Activated CD8-positive, alpha-beta T cell treated with anti-CD3 and anti-CD28 coated beads, Interleukin-2, amount 10 ng/mL, durations not matched to agents 7 days and 5 days (primary cell): ENCODE results near the gene FAIM2. TPM values are rescaled to one million over a fixed set of nuclear protein-coding genes. Genes with fewer than 3 reads are reported as not detected.

Experiments used
- ATAC-seq: fragments of 150-1000 bp; cut with Tn5 transposase; one replicate; pipeline ENCODE4 v1.10.0; 2021; ENCODE audit warnings: moderate library complexity
- CTCF ChIA-PET: fragments of 350-600 bp; sonication (Branson Sonifier 250); formaldehyde crosslinking; loops from one replicate; lab custom pipeline; 2021; ENCODE audit warnings: antibody characterized with exemption; lab: Charles Lee
- POLR2A ChIA-PET: fragments of 350-600 bp; sonication (Branson Sonifier 250); formaldehyde crosslinking; loops from one replicate; lab custom pipeline; 2021; ENCODE audit warnings: antibody characterized with exemption; lab: Charles Lee
- DNase-seq: peaks from one replicate; pipeline ENCODE4 v3.0.0-alpha.2; 2020
- H3K27ac Mint-ChIP-seq: one replicate; pipeline ENCODE4 v1.8.0; 2021; ENCODE audit warnings: mild to moderate bottlenecking, mixed read lengths
- H3K27me3 Mint-ChIP-seq: one replicate; pipeline ENCODE4 v1.8.0; 2021; ENCODE audit warnings: low read depth, mixed read lengths
- H3K36me3 Mint-ChIP-seq: one replicate; pipeline ENCODE4 v1.8.0; 2021; ENCODE audit warnings: low read depth, mixed read lengths
- H3K4me1 Mint-ChIP-seq: one replicate; pipeline ENCODE4 v1.8.0; 2021; ENCODE audit warnings: low read depth, mixed read lengths
- H3K4me3 Mint-ChIP-seq: one replicate; pipeline ENCODE4 v1.8.0; 2021; ENCODE audit warnings: mild to moderate bottlenecking, mixed read lengths
- H3K9me3 Mint-ChIP-seq: one replicate; pipeline ENCODE4 v1.8.0; 2022; ENCODE audit warnings: mixed read lengths; ENCODE audit not compliant: insufficient read depth
- total RNA-seq, 2 experiments: library from RNA; stranded (reverse); gene quantifications; one replicate each; pipeline ENCODE4 v1.2.3, GENCODE V29; 2021

Gene FAIM2
- total RNA-seq, 2 experiments from 2014 or later, result 0.23 to 0.55 TPM

DNA sequence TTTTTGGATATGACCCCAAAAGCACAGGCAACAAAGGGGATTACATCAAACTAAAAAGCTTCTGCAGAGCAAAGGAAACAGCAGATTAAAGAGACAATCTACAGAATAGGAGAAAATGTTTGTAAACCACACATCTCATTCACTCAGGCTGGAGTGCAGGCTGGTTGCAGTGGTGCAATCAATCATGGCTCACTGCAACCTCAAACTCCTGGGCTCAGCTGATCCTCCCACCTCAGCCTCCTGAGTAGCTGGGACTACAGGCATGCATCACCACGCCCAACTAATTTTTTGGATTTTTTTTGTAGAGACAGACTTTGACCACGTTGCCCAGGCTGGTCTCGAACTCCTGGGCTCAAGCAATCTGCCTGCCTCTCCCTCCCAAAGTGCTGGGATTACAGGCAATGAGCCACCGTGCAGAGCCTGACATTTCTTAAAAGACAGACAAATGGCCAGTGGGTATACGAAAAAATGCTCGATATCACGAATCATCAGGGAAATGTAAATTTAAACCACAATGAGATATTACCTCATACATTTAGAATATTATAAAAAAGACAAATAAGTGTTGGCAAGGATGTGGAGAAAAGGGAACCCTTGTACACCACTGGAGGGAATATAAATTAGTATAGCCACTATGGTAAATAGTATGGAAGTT lies 85.3 kb downstream of the FAIM2 start:
- peaks cover 7% of the 10 kb centered on the region for H3K36me3 Mint-ChIP-seq
- ATAC-seq (no peak), DNase-seq (no peak)
- no peak overlapping the region for H3K27ac Mint-ChIP-seq
- H3K4me1 Mint-ChIP-seq, result peaks cover 37% of the 10 kb centered on the region
- CTCF ChIA-PET, result no interaction called here
- H3K27me3 Mint-ChIP-seq, result no peaks in the 10 kb centered on the region
- POLR2A ChIA-PET, result no interaction called here
- no peaks in the 10 kb centered on the region for H3K9me3 Mint-ChIP-seq
- H3K4me3 Mint-ChIP-seq, result no peak overlapping the region

Other genes with a start within 250 kb of the FAIM2 start
- gene FMNL3, start 196.5 kb downstream of the FAIM2 start, total RNA-seq, result 10 to 100 TPM; 53.5 to 54.5 TPM
- gene TMBIM6, start 162.3 kb downstream of the FAIM2 start, total RNA-seq, result 100 to 1,000 TPM; 420 TPM
- 1 to 10 TPM; 7.2 to 7.7 TPM for gene NCKAP5L, start 75.5 kb downstream of the FAIM2 start, total RNA-seq
- gene BCDIN3D, start 60.8 kb downstream of the FAIM2 start, total RNA-seq, result 1 to 10 TPM; 7.3 to 7.4 TPM
- not detected for gene AQP2, start 46.8 kb upstream of the FAIM2 start, total RNA-seq
- gene AQP5, start 58.0 kb upstream of the FAIM2 start, total RNA-seq, result not detected
- not detected for gene AQP6, start 69.0 kb upstream of the FAIM2 start, total RNA-seq
- gene RACGAP1, start 121.6 kb upstream of the FAIM2 start, total RNA-seq, result 100 to 1,000 TPM; 185 to 200 TPM
- gene ASIC1, start 153.7 kb upstream of the FAIM2 start, total RNA-seq, result 10 to 100 TPM; 25.4 to 27.9 TPM
- gene SMARCD1, start 181.4 kb upstream of the FAIM2 start, total RNA-seq, result 10 to 100 TPM; 72.3 to 78.1 TPM
- under 1 TPM; 0.23 to 0.82 TPM for gene GPD1, start 200.1 kb upstream of the FAIM2 start, total RNA-seq
- 10 to 100 TPM; 50.0 to 51.6 TPM for gene COX14, start 208.3 kb upstream of the FAIM2 start, total RNA-seq